Ecto neural progenitor cell (in vitro differentiated cells): ENCODE data around the gene CCDC149.

ENCODE experiments used
- DNase-seq: peaks from one replicate; pipeline ENCODE4 v3.0.0-alpha.2; 2018; ENCODE audit warnings: low spot score

CCDC149 gene

GRCh38 chr4:24912252-24913118, at the start of gene CCDC149:
Gene CCDC149 (minus strand): TSS chr4:24913042. CDS start chr4:24912864, 178 bp downstream.
- peak; percentile 78 for DNase-seq

GRCh38 chr4:24957886-24958285, 45.0 kb upstream of the CCDC149 start:
- DNase-seq = no peak

- no peak for DNase-seq
Observed at GRCh38 chr4:24956763-24957162, 43.9 kb upstream of the CCDC149 start.

- no peak for DNase-seq
Observed at GRCh38 chr4:24956091-24956490, 43.2 kb upstream of the CCDC149 start.

- DNase-seq = no peak
Observed at GRCh38 chr4:24952667-24953066, 39.8 kb upstream of the CCDC149 start.

- no peak for DNase-seq
Observed at GRCh38 chr4:24949970-24950369, 37.1 kb upstream of the CCDC149 start.

GRCh38 chr4:24937917-24938281, 25.1 kb upstream of the CCDC149 start:
- no peak for DNase-seq

GRCh38 chr4:24937176-24937916, 24.5 kb upstream of the CCDC149 start:
- no peak for DNase-seq

GRCh38 chr4:24935856-24936255, 23.0 kb upstream of the CCDC149 start:
- DNase-seq = no peak

GRCh38 chr4:24934311-24934710, 21.5 kb upstream of the CCDC149 start:
- DNase-seq = no peak

GRCh38 chr4:24933684-24934275, 20.9 kb upstream of the CCDC149 start:
- DNase-seq = no peak

- DNase-seq = no peak
Observed at GRCh38 chr4:24932515-24933225, 19.8 kb upstream of the CCDC149 start.

GRCh38 chr4:24930151-24930550, 17.3 kb upstream of the CCDC149 start:
- DNase-seq = no peak

GRCh38 chr4:24928708-24929107, 15.9 kb upstream of the CCDC149 start:
- DNase-seq = no peak

GRCh38 chr4:24927049-24927448, 14.2 kb upstream of the CCDC149 start:
- no peak for DNase-seq

- no peak for DNase-seq
Observed at GRCh38 chr4:24924309-24924781, 11.5 kb upstream of the CCDC149 start.

- DNase-seq = no peak
Observed at GRCh38 chr4:24923550-24923949, 10.7 kb upstream of the CCDC149 start.

GRCh38 chr4:24923002-24923401, 10.2 kb upstream of the CCDC149 start:
- no peak for DNase-seq

- DNase-seq = no peak
Observed at GRCh38 chr4:24922416-24922815, 9.6 kb upstream of the CCDC149 start.

- DNase-seq = no peak
Observed at GRCh38 chr4:24921491-24921890, 8.6 kb upstream of the CCDC149 start.

- DNase-seq = no peak
Observed at GRCh38 chr4:24920008-24920407, 7.2 kb upstream of the CCDC149 start.
